Epithelial cell of esophagus (primary cell): ENCODE data around the gene ZNF460.
"Not testable (repeated sequence)": the region's sequence is repeated elsewhere in the genome, so short reads cannot be mapped to it uniquely, and the experiment has no call there.

Experiments used
- DNase-seq: peaks from one replicate; pipeline ENCODE4 v3.0.0; 2010; ENCODE audit warnings: low read depth
- H3K4me3 ChIP-seq: 2 replicates; pipeline ENCODE4 v1.5.1; 2011; ENCODE audit warnings: mild to moderate bottlenecking, low read length, control low read depth
- TF ChIP-seq, protein P1 (sequence below): IDR thresholded peaks from 2 replicates; pipeline ENCODE4 v1.5.1; 2011; ENCODE audit warnings: low read depth, mild to moderate bottlenecking, low read length, control low read depth, inconsistent platforms; ENCODE audit not compliant: insufficient read depth; ENCODE audit errors: missing control alignments

The ZNF460 gene

DNA sequence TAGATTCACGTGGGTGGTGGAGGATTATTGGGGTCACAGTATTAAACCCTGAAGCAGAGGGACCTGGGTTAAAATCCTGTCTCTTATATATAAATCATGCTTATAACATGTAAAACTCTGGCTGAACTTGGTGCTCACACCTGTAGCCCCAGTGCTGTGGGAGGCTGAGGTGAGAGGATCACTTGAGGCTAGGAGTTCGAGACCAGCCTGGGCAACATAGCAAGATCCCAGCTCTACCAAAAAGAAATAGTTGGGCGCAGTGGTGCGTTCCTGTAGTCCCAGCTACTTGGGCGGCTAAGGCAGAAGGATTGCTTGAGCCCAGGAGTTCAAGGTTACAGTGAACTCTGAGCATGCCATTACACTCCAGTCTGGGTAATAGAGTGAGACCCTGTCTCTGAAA lies 37.5 kb upstream of the ZNF460 start:
- no peak overlapping the region for H3K4me3 ChIP-seq
- TF ChIP-seq, protein P1, sequence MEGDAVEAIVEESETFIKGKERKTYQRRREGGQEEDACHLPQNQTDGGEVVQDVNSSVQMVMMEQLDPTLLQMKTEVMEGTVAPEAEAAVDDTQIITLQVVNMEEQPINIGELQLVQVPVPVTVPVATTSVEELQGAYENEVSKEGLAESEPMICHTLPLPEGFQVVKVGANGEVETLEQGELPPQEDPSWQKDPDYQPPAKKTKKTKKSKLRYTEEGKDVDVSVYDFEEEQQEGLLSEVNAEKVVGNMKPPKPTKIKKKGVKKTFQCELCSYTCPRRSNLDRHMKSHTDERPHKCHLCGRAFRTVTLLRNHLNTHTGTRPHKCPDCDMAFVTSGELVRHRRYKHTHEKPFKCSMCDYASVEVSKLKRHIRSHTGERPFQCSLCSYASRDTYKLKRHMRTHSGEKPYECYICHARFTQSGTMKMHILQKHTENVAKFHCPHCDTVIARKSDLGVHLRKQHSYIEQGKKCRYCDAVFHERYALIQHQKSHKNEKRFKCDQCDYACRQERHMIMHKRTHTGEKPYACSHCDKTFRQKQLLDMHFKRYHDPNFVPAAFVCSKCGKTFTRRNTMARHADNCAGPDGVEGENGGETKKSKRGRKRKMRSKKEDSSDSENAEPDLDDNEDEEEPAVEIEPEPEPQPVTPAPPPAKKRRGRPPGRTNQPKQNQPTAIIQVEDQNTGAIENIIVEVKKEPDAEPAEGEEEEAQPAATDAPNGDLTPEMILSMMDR, result no peak
- no peak for DNase-seq

DNA sequence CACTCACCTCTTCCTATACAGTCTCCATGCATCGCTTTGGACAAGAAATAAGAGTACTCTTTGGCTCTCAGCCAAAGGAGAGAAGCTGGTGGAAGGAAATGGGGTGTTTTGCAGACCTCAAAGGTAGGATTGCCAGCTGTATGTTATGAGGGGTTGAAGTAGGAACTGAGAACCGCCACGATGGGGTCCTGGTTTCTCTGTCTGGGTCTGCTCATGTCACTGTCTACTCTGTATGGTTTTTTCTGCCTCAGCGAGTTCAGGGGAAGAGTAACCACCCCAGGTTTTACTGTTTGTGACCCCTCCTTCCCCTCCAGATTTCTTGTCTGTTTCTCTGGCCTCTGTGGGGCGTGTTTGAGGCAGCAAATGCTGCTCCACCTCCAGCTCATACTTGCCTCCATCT lies 35.8 kb upstream of the ZNF460 start:
- TF ChIP-seq, protein P1, result no peak
- no peak for DNase-seq
- H3K4me3 ChIP-seq, result no peak overlapping the region

DNA sequence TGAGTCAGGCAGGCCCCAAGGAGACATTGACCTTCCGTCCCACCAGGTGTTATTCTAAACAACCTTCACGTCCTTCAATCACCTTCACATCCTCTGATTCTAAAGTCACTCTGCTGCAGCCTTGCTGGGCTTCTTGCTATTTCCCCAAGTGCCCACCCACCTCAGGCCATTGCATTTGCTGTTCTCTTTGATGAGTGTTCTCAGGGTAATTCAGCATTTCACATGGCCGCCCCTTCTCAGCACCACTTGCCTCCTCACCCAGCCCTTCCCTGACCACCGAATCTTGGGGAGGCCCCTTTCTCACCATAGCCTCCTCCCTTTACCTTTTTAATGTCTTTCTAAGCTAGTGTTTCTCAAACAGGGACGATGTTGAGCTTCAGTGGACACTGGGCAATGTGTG lies 35.2 kb upstream of the ZNF460 start:
- TF ChIP-seq, protein P1, result no peak
- H3K4me3 ChIP-seq, result no peak overlapping the region
- DNase-seq, result no peak

DNA sequence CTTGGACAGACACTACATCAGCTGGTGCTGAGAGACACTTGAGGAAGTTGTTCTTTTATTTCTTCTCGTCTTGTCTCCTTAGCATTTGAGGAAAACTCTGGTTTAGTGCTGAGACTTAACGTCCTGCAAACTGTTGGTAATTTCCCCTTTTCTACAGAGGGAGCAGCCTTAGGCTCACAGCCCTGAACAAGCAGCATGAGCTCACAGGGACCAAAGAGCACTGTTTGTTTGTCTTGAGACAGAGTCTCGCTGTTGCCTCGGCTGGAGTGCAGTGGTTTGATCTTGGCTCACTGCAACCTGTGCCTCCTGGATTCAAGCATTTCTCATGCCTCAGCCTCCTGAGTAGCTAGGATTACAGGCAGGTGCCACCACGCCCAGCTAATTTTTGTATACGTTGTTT lies 34.3 kb upstream of the ZNF460 start:
- H3K4me3 ChIP-seq, result no peak overlapping the region
- no peak for DNase-seq
- TF ChIP-seq, protein P1, result no peak

DNA sequence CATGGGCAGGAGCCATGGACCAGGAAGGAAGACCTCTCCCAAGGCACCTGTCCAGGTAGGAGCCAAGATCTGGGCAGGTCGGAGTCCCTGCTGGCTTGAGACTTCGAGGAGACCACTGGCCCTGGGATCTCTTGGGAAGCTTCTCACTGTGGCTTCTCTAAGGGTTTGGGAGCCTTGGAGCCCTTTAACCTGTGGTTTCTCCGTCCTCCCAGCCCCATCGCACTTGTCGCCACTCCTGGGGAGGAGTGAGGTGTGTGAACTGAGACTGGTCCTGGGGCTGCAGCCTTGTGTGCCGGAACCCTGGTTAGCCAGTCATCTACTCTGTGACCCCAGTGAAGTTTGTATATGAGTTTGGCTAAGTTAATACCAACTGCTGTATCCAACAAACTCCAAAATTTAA lies 31.6 kb upstream of the ZNF460 start:
- H3K4me3 ChIP-seq, result no peak overlapping the region
- DNase-seq, result no peak
- TF ChIP-seq, protein P1, result no peak

DNA sequence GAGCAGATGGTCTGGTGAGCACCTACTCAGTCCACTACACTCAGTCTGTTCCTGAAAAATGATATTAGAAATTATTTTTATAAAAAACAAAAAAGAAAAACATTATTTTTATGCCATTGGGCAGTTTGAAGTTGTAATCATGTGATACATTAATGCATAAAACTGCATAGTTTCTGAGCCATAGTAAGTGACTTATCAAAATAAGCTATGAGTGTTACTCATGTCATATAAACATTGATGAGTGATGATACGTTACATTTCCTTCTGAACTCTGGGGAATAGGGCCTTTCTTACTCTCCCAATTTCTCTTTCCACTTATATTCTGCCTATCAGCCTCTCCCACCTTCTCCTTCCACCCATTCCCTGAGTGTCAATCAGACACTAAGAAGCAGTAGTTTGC lies 31.0 kb upstream of the ZNF460 start:
- TF ChIP-seq, protein P1, result no peak

DNA sequence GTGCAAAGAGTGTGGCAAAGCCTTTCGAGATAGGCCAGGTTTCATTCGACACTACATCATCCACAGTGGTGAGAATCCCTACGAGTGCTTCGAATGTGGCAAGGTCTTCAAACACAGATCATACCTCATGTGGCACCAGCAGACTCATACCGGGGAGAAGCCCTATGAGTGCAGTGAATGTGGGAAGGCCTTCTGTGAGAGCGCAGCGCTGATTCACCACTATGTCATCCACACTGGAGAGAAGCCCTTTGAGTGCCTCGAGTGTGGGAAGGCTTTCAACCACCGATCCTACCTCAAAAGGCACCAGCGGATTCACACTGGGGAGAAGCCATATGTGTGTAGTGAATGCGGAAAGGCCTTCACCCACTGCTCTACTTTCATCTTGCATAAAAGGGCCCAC lies 26.5 kb upstream of the ZNF460 start:
- DNase-seq, result peak; percentile 51
- H3K4me3 ChIP-seq, result not testable (repeated sequence)

More for the DNA sequence above, 31.0 kb upstream of the ZNF460 start:
- DNase-seq, result no peak
- no peak overlapping the region for H3K4me3 ChIP-seq

DNA sequence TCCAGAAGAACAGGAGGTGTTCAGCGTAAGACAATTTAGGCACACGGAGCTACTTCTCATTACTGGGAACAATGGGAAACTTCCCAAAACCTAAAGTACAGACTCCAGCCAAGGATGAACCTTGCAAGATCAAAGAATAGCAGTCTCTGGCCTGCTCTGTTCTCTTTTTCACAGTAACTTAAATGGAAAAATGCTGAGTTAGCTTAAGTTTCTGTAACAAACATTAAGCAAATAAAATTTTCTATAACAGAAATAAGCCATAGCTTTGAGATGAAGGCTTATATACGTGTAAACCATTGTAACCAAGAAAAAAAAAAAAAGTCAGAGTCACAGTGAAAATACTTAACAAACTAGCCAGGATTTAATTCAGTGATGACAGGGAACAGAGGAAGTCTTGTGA lies 18.2 kb upstream of the ZNF460 start:
- no peak overlapping the region for H3K4me3 ChIP-seq
- TF ChIP-seq, protein P1, result no peak
- DNase-seq, result no peak
